RWPE2 (cell line): ENCODE data around the gene IKZF3.
A peak's percentile ranks its signal among the peaks of the same experiment; 100 is the strongest.
"Not testable (repeated sequence)": the region's sequence is repeated elsewhere in the genome, so short reads cannot be mapped to it uniquely, and the experiment has no call there.

Experiments used
- ATAC-seq: fragments of 200-7000 bp; cut with Tn5 transposase; 3 replicates; pipeline ENCODE4 v1.9.1; 2021; ENCODE audit warnings: low read depth
- DNase-seq: peaks from one replicate; pipeline ENCODE4 v3.0.0-alpha.2; 2020; ENCODE audit warnings: low spot score
- H3K27ac ChIP-seq: fragments of 450-650 bp; 2 replicates; pipeline ENCODE4 v1.5.1; 2017; ENCODE audit warnings: mild to moderate bottlenecking; ENCODE audit not compliant: poor library complexity, severe bottlenecking
- H3K27me3 ChIP-seq: fragments of 250-450 bp; sonication (Bioruptor Pico); 2 replicates; pipeline ENCODE4 v1.5.1; 2021; ENCODE audit warnings: mild to moderate bottlenecking, moderate library complexity; ENCODE audit not compliant: insufficient read depth, poor library complexity, severe bottlenecking
- H3K36me3 ChIP-seq: fragments of 250-450 bp; sonication (Bioruptor Pico); 2 replicates; pipeline ENCODE4 v1.5.1; 2020; ENCODE audit warnings: low read depth, mild to moderate bottlenecking, moderate library complexity
- H3K4me1 ChIP-seq: fragments of 250-450 bp; sonication (Bioruptor Pico); 2 replicates; pipeline ENCODE4 v1.5.1; 2021; ENCODE audit warnings: mild to moderate bottlenecking, moderate library complexity; ENCODE audit not compliant: insufficient read depth, poor library complexity, severe bottlenecking
- H3K4me3 ChIP-seq: fragments of 250-450 bp; sonication (Bioruptor Pico); 2 replicates; pipeline ENCODE4 v1.5.1; 2021; ENCODE audit warnings: mild to moderate bottlenecking, moderate library complexity; ENCODE audit not compliant: severe bottlenecking
- H3K9me3 ChIP-seq: fragments of 250-450 bp; sonication (Bioruptor Pico); 2 replicates; pipeline ENCODE4 v1.5.1; 2021; ENCODE audit warnings: mild to moderate bottlenecking, moderate library complexity; ENCODE audit not compliant: severe bottlenecking
- TF ChIP-seq, protein P1 (sequence below): fragments of 450-650 bp; IDR thresholded peaks from one replicate; pipeline ENCODE4 v1.5.1; 2017; ENCODE audit warnings: mild to moderate bottlenecking, moderate library complexity; ENCODE audit not compliant: poor library complexity, severe bottlenecking

Gene IKZF3

DNA sequence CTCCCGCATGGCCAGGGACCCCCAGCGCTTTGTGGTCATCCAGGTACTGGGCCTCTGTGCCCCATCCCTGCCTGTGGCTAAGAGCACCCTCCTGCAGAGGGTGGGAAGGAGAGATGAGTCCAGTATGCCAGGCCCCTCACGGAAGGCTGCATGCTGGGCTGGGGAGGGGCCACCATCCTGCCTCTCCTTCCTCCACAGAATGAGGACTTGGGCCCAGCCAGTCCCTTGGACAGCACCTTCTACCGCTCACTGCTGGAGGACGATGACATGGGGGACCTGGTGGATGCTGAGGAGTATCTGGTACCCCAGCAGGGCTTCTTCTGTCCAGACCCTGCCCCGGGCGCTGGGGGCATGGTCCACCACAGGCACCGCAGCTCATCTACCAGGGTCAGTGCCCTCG lies 137.5 kb downstream of the IKZF3 start:
- Histone ChIP-seq H3K36me3 (peaks cover 35% of the 10 kb centered on the region), H3K27ac (no peak overlapping the region)
- no peak for ATAC-seq

GRCh38 chr17:39725923-39726322 lies 138.2 kb downstream of the IKZF3 start:
- H3K9me3 ChIP-seq, H3K27ac ChIP-seq, H3K4me1 ChIP-seq, H3K4me3 ChIP-seq, DNase-seq, ATAC-seq, H3K27me3 ChIP-seq: not testable (repeated sequence)
- peaks cover 38% of the 10 kb centered on the region for H3K36me3 ChIP-seq

More for the DNA sequence above, 137.5 kb downstream of the IKZF3 start:
- Histone ChIP-seq H3K9me3 (no peaks in the 10 kb centered on the region), H3K4me1 (no peaks in the 10 kb centered on the region), H3K27me3 (no peaks in the 10 kb centered on the region), H3K4me3 (no peak overlapping the region)
- TF ChIP-seq, protein P1, sequence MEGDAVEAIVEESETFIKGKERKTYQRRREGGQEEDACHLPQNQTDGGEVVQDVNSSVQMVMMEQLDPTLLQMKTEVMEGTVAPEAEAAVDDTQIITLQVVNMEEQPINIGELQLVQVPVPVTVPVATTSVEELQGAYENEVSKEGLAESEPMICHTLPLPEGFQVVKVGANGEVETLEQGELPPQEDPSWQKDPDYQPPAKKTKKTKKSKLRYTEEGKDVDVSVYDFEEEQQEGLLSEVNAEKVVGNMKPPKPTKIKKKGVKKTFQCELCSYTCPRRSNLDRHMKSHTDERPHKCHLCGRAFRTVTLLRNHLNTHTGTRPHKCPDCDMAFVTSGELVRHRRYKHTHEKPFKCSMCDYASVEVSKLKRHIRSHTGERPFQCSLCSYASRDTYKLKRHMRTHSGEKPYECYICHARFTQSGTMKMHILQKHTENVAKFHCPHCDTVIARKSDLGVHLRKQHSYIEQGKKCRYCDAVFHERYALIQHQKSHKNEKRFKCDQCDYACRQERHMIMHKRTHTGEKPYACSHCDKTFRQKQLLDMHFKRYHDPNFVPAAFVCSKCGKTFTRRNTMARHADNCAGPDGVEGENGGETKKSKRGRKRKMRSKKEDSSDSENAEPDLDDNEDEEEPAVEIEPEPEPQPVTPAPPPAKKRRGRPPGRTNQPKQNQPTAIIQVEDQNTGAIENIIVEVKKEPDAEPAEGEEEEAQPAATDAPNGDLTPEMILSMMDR = no peak
- DNase-seq = no peak

GRCh38 chr17:39724731-39725130 lies 139.4 kb downstream of the IKZF3 start:
- no peak overlapping the region for H3K27ac ChIP-seq
- ATAC-seq (no peak), DNase-seq (no peak)
- H3K27me3 ChIP-seq = no peaks in the 10 kb centered on the region
- H3K4me3 ChIP-seq = no peak overlapping the region
- H3K36me3 ChIP-seq = peaks cover 43% of the 10 kb centered on the region
- no peaks in the 10 kb centered on the region for H3K4me1 ChIP-seq
- no peaks in the 10 kb centered on the region for H3K9me3 ChIP-seq
- TF ChIP-seq, protein P1 = no peak

DNA sequence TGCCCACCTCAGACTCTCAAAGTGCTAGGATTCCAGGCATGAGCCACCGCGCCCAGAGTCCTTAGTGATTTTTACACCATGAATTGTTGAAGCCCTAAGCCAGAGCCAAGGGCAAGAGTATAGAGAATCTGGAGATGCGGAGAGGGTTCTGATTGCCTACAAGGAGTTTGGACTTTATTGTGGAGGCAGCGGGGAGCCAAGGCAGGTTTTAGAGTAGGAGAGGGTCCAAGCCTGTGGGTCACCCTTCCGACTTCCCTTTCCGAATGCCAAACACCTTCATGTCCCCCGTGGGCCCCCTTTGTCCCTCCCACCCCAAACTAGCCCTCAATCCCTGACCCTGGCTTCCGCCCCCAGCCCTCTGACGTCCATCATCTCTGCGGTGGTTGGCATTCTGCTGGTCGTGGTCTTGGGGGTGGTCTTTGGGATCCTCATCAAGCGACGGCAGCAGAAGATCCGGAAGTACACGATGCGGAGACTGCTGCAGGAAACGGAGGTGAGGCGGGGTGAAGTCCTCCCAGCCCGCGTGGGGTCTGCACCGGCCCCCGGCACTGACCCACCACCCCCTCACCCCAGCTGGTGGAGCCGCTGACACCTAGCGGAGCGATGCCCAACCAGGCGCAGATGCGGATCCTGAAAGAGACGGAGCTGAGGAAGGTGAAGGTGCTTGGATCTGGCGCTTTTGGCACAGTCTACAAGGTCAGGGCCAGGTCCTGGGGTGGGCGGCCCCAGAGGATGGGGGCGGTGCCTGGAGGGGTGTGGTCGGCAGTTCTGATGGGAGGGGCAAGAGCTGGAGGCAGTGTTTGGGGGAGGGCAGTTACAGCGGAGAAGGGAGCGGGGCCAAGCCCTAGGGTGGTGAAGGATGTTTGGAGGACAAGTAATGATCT lies 140.9 kb downstream of the IKZF3 start:
- DNase-seq (no peak), ATAC-seq (peak; percentile 41; the same call in 1 of the 3 replicates)
- TF ChIP-seq, protein P1 = no peak
- Histone ChIP-seq H3K4me3 (no peak overlapping the region), H3K36me3 (peaks cover 45% of the 10 kb centered on the region), H3K4me1 (no peaks in the 10 kb centered on the region), H3K9me3 (no peaks in the 10 kb centered on the region), H3K27me3 (no peaks in the 10 kb centered on the region), H3K27ac (no peak overlapping the region)

DNA sequence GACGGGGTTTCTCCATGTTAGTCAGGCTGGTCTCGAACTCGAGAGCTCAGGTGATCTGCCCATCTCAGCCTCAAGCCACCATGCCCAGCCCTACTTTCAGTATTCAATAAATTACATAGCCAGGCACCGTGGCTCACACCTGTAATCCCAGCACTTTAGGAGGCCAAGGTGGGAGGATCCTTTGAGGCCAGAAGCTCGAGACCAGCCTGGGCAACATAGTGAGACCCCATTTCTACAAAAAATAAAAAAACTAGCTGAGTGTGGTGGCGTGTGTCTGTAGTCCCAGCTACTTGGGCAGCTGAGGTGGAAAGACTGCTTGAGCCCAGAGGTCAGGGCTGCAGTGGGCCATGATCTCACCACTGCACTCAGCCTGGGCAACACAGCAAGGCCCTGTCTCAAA lies 142.0 kb downstream of the IKZF3 start:
- Histone ChIP-seq H3K27me3 (no peaks in the 10 kb centered on the region), H3K9me3 (no peaks in the 10 kb centered on the region), H3K4me1 (no peaks in the 10 kb centered on the region), H3K4me3 (no peak overlapping the region), H3K36me3 (peaks cover 45% of the 10 kb centered on the region), H3K27ac (no peak overlapping the region)
- ATAC-seq (no peak), DNase-seq (no peak)
- TF ChIP-seq, protein P1 = no peak
